ENCODE measurements around the gene CHST1.

The CHST1 gene

GRCh38 chr11:45643598-45644260 lies 21.7 kb downstream of the CHST1 start:
- DNase-seq: no peak

GRCh38 chr11:45641961-45642360 lies 23.5 kb downstream of the CHST1 start:
- DNase-seq: no peak

- DNase-seq: no peak
Observed at GRCh38 chr11:45638051-45638450, 27.4 kb downstream of the CHST1 start.

- no peak for DNase-seq
Observed at GRCh38 chr11:45635907-45636306, 29.5 kb downstream of the CHST1 start.

GRCh38 chr11:45625611-45626010 lies 39.8 kb downstream of the CHST1 start:
- DNase-seq: no peak

- DNase-seq: no peak
Observed at GRCh38 chr11:45624095-45624494, 41.3 kb downstream of the CHST1 start.

- no peak for DNase-seq
Observed at GRCh38 chr11:45622861-45623260, 42.6 kb downstream of the CHST1 start.

- no peak for DNase-seq
Observed at GRCh38 chr11:45622283-45622682, 43.1 kb downstream of the CHST1 start.

GRCh38 chr11:45621588-45621987 lies 43.8 kb downstream of the CHST1 start:
- no peak for DNase-seq

- no peak for DNase-seq
Observed at GRCh38 chr11:45620243-45620642, 45.2 kb downstream of the CHST1 start.

GRCh38 chr11:45618897-45619296 lies 46.5 kb downstream of the CHST1 start:
- DNase-seq: no peak

GRCh38 chr11:45617871-45618601 lies 47.4 kb downstream of the CHST1 start:
- DNase-seq: no peak

GRCh38 chr11:45616802-45617549 lies 48.4 kb downstream of the CHST1 start:
- DNase-seq: no peak

- DNase-seq: no peak
Observed at GRCh38 chr11:45615182-45615792, 50.1 kb downstream of the CHST1 start.

GRCh38 chr11:45614196-45614828 lies 51.1 kb downstream of the CHST1 start:
- no peak for DNase-seq

- DNase-seq: no peak
Observed at GRCh38 chr11:45610627-45611026, 54.8 kb downstream of the CHST1 start.

- no peak for DNase-seq
Observed at GRCh38 chr11:45609902-45610301, 55.5 kb downstream of the CHST1 start.

GRCh38 chr11:45609337-45609736 lies 56.1 kb downstream of the CHST1 start:
- no peak for DNase-seq

- no peak for DNase-seq
Observed at GRCh38 chr11:45607995-45608394, 57.4 kb downstream of the CHST1 start.

GRCh38 chr11:45606514-45607281 lies 58.7 kb downstream of the CHST1 start:
- DNase-seq: no peak

- DNase-seq: no peak
Observed at GRCh38 chr11:45605051-45605450, 60.4 kb downstream of the CHST1 start.

Measured in stimulated activated CD4-positive, alpha-beta T cell treated with anti-CD3 and anti-CD28 coated beads, Interleukin-12 subunit alpha, Interleukin-12 subunit beta, amount 100 ng/mL, for 4 hours (primary cell).